Measurements from ENCODE around the gene FAM20C. TPM values are rescaled to one million over a fixed set of nuclear protein-coding genes. Genes with fewer than 3 reads are reported as not detected.

Gene FAM20C
- total RNA-seq, 1 donor from 2014 or later = 0.70 TPM

GRCh38 chr7:208130-208673 is 15.8 kb downstream of the FAM20C start:
- intact Hi-C loops (cut with micrococcal nuclease) = no loop called here

GRCh38 chr7:208816-209215 is 16.4 kb downstream of the FAM20C start:
- intact Hi-C loops (cut with micrococcal nuclease) = no loop called here

GRCh38 chr7:209416-209815 is 17.0 kb downstream of the FAM20C start:
- intact Hi-C loops (cut with micrococcal nuclease) = no loop called here

GRCh38 chr7:209906-210305 is 17.5 kb downstream of the FAM20C start:
- intact Hi-C loops (cut with micrococcal nuclease) = no loop called here

GRCh38 chr7:210401-210925 is 18.1 kb downstream of the FAM20C start:
- intact Hi-C loops (cut with micrococcal nuclease) = no loop called here

GRCh38 chr7:211033-211714 is 18.8 kb downstream of the FAM20C start:
- intact Hi-C loops (cut with micrococcal nuclease) = no loop called here

- intact Hi-C loops (cut with micrococcal nuclease) = no loop called here
Measured at GRCh38 chr7:211715-212058, 19.3 kb downstream of the FAM20C start.

- intact Hi-C loops (cut with micrococcal nuclease) = no loop called here
Measured at GRCh38 chr7:212754-213153, 20.4 kb downstream of the FAM20C start.

GRCh38 chr7:213324-213993 is 21.1 kb downstream of the FAM20C start:
- intact Hi-C loops (cut with micrococcal nuclease) = no loop called here

- intact Hi-C loops (cut with micrococcal nuclease) = no loop called here
Measured at GRCh38 chr7:214410-215212, 22.2 kb downstream of the FAM20C start.

- intact Hi-C loops (cut with micrococcal nuclease) = no loop called here
Measured at GRCh38 chr7:216360-217300, 24.3 kb downstream of the FAM20C start.

- intact Hi-C loops (cut with micrococcal nuclease) = no loop called here
Measured at GRCh38 chr7:217781-218180, 25.4 kb downstream of the FAM20C start.

GRCh38 chr7:218316-218715 is 25.9 kb downstream of the FAM20C start:
- intact Hi-C loops (cut with micrococcal nuclease) = no loop called here

- intact Hi-C loops (cut with micrococcal nuclease) = no loop called here
Measured at GRCh38 chr7:218896-219580, 26.7 kb downstream of the FAM20C start.

- intact Hi-C loops (cut with micrococcal nuclease) = no loop called here
Measured at GRCh38 chr7:219581-220150, 27.3 kb downstream of the FAM20C start.

- intact Hi-C loops (cut with micrococcal nuclease) = no loop called here
Measured at GRCh38 chr7:220151-220841, 27.9 kb downstream of the FAM20C start.

- intact Hi-C loops (cut with micrococcal nuclease) = no loop called here
Measured at GRCh38 chr7:221978-222715, 29.8 kb downstream of the FAM20C start.

- intact Hi-C loops (cut with micrococcal nuclease) = no loop called here
Measured at GRCh38 chr7:222716-223041, 30.3 kb downstream of the FAM20C start.
